Mesenteric fat pad (tissue), 1 donor: ENCODE data around the gene C2. TPM values are rescaled to one million over a fixed set of nuclear protein-coding genes. Genes with fewer than 3 reads are reported as not detected.
"Not testable (repeated sequence)": the region's sequence is repeated elsewhere in the genome, so short reads cannot be mapped to it uniquely, and the experiment has no call there.

Source experiments
- DNase-seq: peaks from one replicate; pipeline ENCODE4 v3.0.0-alpha.2; 2020; ENCODE audit warnings: low spot score
- microRNA-seq: library from miRNA; unstranded; fragments of <30 nt; microRNA quantifications from one replicate; pipeline ENCODE4 v1.2.0, GENCODE V29; 2020; ENCODE audit warnings: borderline number of aligned reads
- total RNA-seq: library from RNA; stranded (reverse); fragmentation: NEBNext Ultra II Directional; extraction: Animal tissue kit (Norgen Biotek cat#: 25700); gene quantifications from one replicate; pipeline ENCODE4 v1.2.1, GENCODE V29; 2021
- donor health status: DM: yes; HTN: yes; CAD: no.

C2 gene
- total RNA-seq, 1 donor from 2014 or later, result 60.8 TPM

- no peak for DNase-seq
These were observed 45.3 kb downstream of the C2 start for GRCh38 chr6:31972709-31973350.

- not testable (repeated sequence) for DNase-seq
These were observed 48.5 kb downstream of the C2 start for GRCh38 chr6:31976065-31976464.

- DNase-seq, result no peak
These were observed 50.4 kb downstream of the C2 start for GRCh38 chr6:31977816-31978431.

- no peak for DNase-seq
These were observed 51.3 kb downstream of the C2 start for GRCh38 chr6:31978831-31979230.

GRCh38 chr6:31979238-31979898 lies 51.9 kb downstream of the C2 start:
- no peak for DNase-seq

GRCh38 chr6:31980195-31980876 lies 52.8 kb downstream of the C2 start:
- DNase-seq, result not testable (repeated sequence)

GRCh38 chr6:31980998-31981397 lies 53.5 kb downstream of the C2 start:
- not testable (repeated sequence) for DNase-seq

GRCh38 chr6:31981744-31982143 lies 54.2 kb downstream of the C2 start, which contains the start of gene C4A:
TSS of gene C4A (plus strand) at chr6:31982057. CDS start at chr6:31982108, 51 bp downstream.
- not testable (repeated sequence) for DNase-seq

- DNase-seq, result not testable (repeated sequence)
These were observed 61.8 kb downstream of the C2 start for GRCh38 chr6:31989363-31989762.

- not testable (repeated sequence) for DNase-seq
These were observed 66.9 kb downstream of the C2 start for GRCh38 chr6:31994421-31994820.

Small RNAs within 50 kb of the gene (microRNA-seq; reads per million reads assigned to microRNA genes)
- not detected for gene MIR1236

Other genes starting within 250 kb of the C2 start
- gene LY6G5C, start 246.7 kb upstream of the C2 start, total RNA-seq, result 1.9 TPM
- gene ABHD16A, start 224.4 kb upstream of the C2 start, total RNA-seq, result 38.8 TPM
- not detected for gene LY6G6F, start 220.9 kb upstream of the C2 start, total RNA-seq
- not detected for gene LY6G6D, start 212.4 kb upstream of the C2 start, total RNA-seq
- gene LY6G6C, start 206.0 kb upstream of the C2 start, total RNA-seq, result not detected
- not detected for gene MPIG6B, start 204.3 kb upstream of the C2 start, total RNA-seq
- gene DDAH2, start 198.4 kb upstream of the C2 start, total RNA-seq, result 123 TPM
- gene CLIC1, start 191.2 kb upstream of the C2 start, total RNA-seq, result 408 TPM
- 14.8 TPM for gene MSH5, start 187.7 kb upstream of the C2 start, total RNA-seq
- gene SAPCD1, start 165.1 kb upstream of the C2 start, total RNA-seq, result 2.0 TPM
- gene VWA7, start 150.4 kb upstream of the C2 start, total RNA-seq, result 0.77 TPM
- 62.6 TPM for gene VARS1, start 132.0 kb upstream of the C2 start, total RNA-seq
- 25.7 TPM for gene LSM2, start 120.8 kb upstream of the C2 start, total RNA-seq
- 0.84 TPM for gene HSPA1L, start 112.4 kb upstream of the C2 start, total RNA-seq
- gene HSPA1A, start 112.2 kb upstream of the C2 start, total RNA-seq, result 139 TPM
- gene HSPA1B, start 100.0 kb upstream of the C2 start, total RNA-seq, result 111 TPM
- gene NEU1, start 64.9 kb upstream of the C2 start, total RNA-seq, result 40.7 TPM
- 0.51 TPM for gene SLC44A4, start 48.7 kb upstream of the C2 start, total RNA-seq
- 28.4 TPM for gene EHMT2, start 30.0 kb upstream of the C2 start, total RNA-seq
- gene ZBTB12, start 25.6 kb upstream of the C2 start, total RNA-seq, result 2.9 TPM
- 38.0 TPM for gene CFB, start 18.4 kb downstream of the C2 start, total RNA-seq
- gene NELFE, start 31.3 kb downstream of the C2 start, total RNA-seq, result 59.2 TPM
- 52.5 TPM for gene SKIC2, start 31.5 kb downstream of the C2 start, total RNA-seq
- gene DXO, start 44.4 kb downstream of the C2 start, total RNA-seq, result 17.1 TPM
- gene C4A, start 54.3 kb downstream of the C2 start, total RNA-seq, result 36.2 TPM
- gene C4B, start 87.1 kb downstream of the C2 start, total RNA-seq, result 32.7 TPM
- gene CYP21A2, start 110.7 kb downstream of the C2 start, total RNA-seq, result 0.45 TPM
- 187 TPM for gene TNXB, start 181.6 kb downstream of the C2 start, total RNA-seq
- 46.6 TPM for gene ATF6B, start 200.5 kb downstream of the C2 start, total RNA-seq
- 4.3 TPM for gene FKBPL, start 202.6 kb downstream of the C2 start, total RNA-seq
- gene PRRT1, start 224.2 kb downstream of the C2 start, total RNA-seq, result 1.0 TPM
- 24.4 TPM for gene PPT2, start 226.4 kb downstream of the C2 start, total RNA-seq
- gene EGFL8, start 236.9 kb downstream of the C2 start, total RNA-seq, result 15.5 TPM
- gene AGPAT1, start 248.4 kb downstream of the C2 start, total RNA-seq, result 39.9 TPM